ENCODE measurements around the gene SEMA4C. TPM values are rescaled to one million over a fixed set of nuclear protein-coding genes. Genes with fewer than 3 reads are reported as not detected.

The SEMA4C gene
- total and polyA plus RNA-seq, 2 of the 4 experiments (the other 2 are of a cell fraction) = 15.8 to 24.3 TPM

DNA sequence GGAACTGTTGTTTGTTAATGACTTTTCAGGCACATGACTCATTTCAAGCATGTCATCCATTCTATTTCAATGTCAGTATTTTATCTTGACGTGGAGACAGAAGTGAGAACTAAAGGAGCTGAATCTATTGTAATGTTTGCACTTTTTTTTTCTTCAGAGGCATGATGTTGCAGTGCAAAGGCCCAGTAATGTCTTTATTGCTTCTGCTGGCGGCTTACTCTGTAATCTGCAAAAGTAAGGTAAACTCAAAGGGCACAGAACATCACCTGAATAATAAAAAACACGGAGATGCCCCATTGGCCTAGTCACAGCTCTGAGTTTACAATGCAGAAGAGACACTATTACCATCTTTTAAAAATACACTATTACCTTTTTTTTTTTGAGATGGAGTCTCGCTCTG, 56.2 kb downstream of the SEMA4C start:
- Histone ChIP-seq H2BK5ac (ENCODE audit: low read depth, low read length, poor library complexity, severe bottlenecking) (no peak overlapping the region), H3K27me3 (ENCODE audit: control insufficient read depth, insufficient read depth, low read length) (no peaks in the 10 kb centered on the region), H2AK5ac (ENCODE audit: low read depth, low read length) (no peak overlapping the region), H4K8ac (ENCODE audit: low read depth in 2 of 2, low read length in 2 of 2) (no peak overlapping the region), H3K27ac (ENCODE audit: insufficient read depth, low read length) (no peak overlapping the region), H3K18ac (ENCODE audit: low read depth, low read length) (no peak overlapping the region), H3K4me3 (ENCODE audit: insufficient read depth, low read depth, low read length) (no peak overlapping the region), H2BK15ac (ENCODE audit: low read depth, low read length) (no peak overlapping the region), H4K91ac (ENCODE audit: insufficient read depth, low read depth, low read length) (no peak overlapping the region), H2BK20ac (ENCODE audit: low read depth, low read length) (no peak overlapping the region), H3K4ac (ENCODE audit: low read depth, low read length) (no peak overlapping the region), H3K9me1 (ENCODE audit: insufficient read depth, low read length) (peaks cover 13% of the 10 kb centered on the region), H3K14ac (replicated peaks; ENCODE audit: low read depth, low read length) (no peak overlapping the region), H3K36me3 (ENCODE audit: control insufficient read depth, insufficient read depth, low read length) (peaks cover 2% of the 10 kb centered on the region; the same call in 1 of the 2 replicates), H2AK9ac (replicated peaks; ENCODE audit: low read depth, low read length, poor library complexity) (no peak overlapping the region), H2BK120ac (ENCODE audit: low read depth, low read length) (no peak overlapping the region), H3K79me1 (ENCODE audit: low read depth in 1 of 2, low read length in 2 of 2) (peaks cover 12 to 15% of the 10 kb centered on the region in 2 experiments), H3K4me2 (ENCODE audit: low read depth, low read length) (no peak overlapping the region), H4K5ac (ENCODE audit: low read depth, low read length) (no peak overlapping the region), H3K9ac (ENCODE audit: low read depth, low read length) (no peak overlapping the region), H4K20me1 (ENCODE audit: insufficient read depth, low read length) (peaks cover 16% of the 10 kb centered on the region), H3K56ac (ENCODE audit: extremely low read depth, insufficient read depth, low read length) (no peak overlapping the region), H2AFZ (replicated peaks; ENCODE audit: low read length, poor library complexity) (no peak overlapping the region), H3K4me1 (ENCODE audit: control insufficient read depth, insufficient read depth, low read length) (peaks cover 12% of the 10 kb centered on the region), H3K9me3 (ENCODE audit: control insufficient read depth, insufficient read depth, low read length) (no peaks in the 10 kb centered on the region), H3K23ac (ENCODE audit: low read depth, low read length) (no peak overlapping the region)
- ATAC-seq (ENCODE audit: low read depth) (no peak), DNase-seq (no peak)
- intact Hi-C loops (cut with micrococcal nuclease) (no loop called here), in situ Hi-C loops (cut with MboI; ENCODE audit: low sequenced_read_pairs) (no loop called here), dilution Hi-C loops (cut with HindIII; ENCODE audit: low sequenced_read_pairs, unreplicated experiment) (no loop called here)
- BruUV-seq (replicated peaks) = no TSS peak
- ChIA-PET CTCF (no interaction called here), POLR2A (ENCODE audit: unreplicated experiment) (interaction anchor here (0.7 kb wide), 1 partner anchor 149 kb away, joined by 3 read pairs; no protein-coding TSS in a partner anchor)
- TF ChIP-seq SMC3 (IDR thresholded peaks at IDR 0.05; ENCODE audit: low read depth, low read length) = no peak
- TF ChIP-seq, protein P1, sequence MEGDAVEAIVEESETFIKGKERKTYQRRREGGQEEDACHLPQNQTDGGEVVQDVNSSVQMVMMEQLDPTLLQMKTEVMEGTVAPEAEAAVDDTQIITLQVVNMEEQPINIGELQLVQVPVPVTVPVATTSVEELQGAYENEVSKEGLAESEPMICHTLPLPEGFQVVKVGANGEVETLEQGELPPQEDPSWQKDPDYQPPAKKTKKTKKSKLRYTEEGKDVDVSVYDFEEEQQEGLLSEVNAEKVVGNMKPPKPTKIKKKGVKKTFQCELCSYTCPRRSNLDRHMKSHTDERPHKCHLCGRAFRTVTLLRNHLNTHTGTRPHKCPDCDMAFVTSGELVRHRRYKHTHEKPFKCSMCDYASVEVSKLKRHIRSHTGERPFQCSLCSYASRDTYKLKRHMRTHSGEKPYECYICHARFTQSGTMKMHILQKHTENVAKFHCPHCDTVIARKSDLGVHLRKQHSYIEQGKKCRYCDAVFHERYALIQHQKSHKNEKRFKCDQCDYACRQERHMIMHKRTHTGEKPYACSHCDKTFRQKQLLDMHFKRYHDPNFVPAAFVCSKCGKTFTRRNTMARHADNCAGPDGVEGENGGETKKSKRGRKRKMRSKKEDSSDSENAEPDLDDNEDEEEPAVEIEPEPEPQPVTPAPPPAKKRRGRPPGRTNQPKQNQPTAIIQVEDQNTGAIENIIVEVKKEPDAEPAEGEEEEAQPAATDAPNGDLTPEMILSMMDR (conservative IDR thresholded peaks at IDR 0.05; ENCODE audit: low read depth, low read length) = no peak
- no peak for TF ChIP-seq RCOR1 (IDR thresholded peaks at IDR 0.05; ENCODE audit: insufficient replicate concordance, low read length)
- TF ChIP-seq CHD1 (IDR thresholded peaks at IDR 0.05; ENCODE audit: low read depth, low read length) = no peak
- 92% methylated on average over 2 of the region's 4 CpGs; no CpG with 5 or more reads in 1 of the 2 experiments for WGBS, 2 experiments (ENCODE audit: extremely low coverage in 2 of 2, insufficient read length in 1 of 2)
